Uterus (tissue), 2 donors: Measurements from ENCODE around the gene CFAP97D1.

ENCODE experiments used
- CTCF ChIP-seq, 4 experiments: fragments of 200-600 bp in 2 of 4; fragments of 450-650 bp in 2 of 4; sonication (generic) in 2 of 4; IDR thresholded peaks; one replicate each; pipeline ENCODE4 v1.5.1; 2016 to 2019; ENCODE audit warnings: antibody characterized with exemption in 4 of 4, mild to moderate bottlenecking in 2 of 4, moderate library complexity in 1 of 4
- POLR2A ChIP-seq, 2 donors: fragments of 450-650 bp; IDR thresholded peaks; one replicate each; pipeline ENCODE4 v1.6.1; 2016; ENCODE audit warnings: antibody characterized with exemption in 2 of 2, mild to moderate bottlenecking in 1 of 2, moderate library complexity in 1 of 2

GRCh38 chr17:43758497-43759174, 21.6 kb upstream of the CFAP97D1 start, which contains the start of gene SOST:
- TF ChIP-seq CTCF (IDR thresholded peaks at IDR 0.05) (no peak), POLR2A (IDR thresholded peaks at IDR 0.05) (no peak)
